K562 (cell line): ENCODE data around the gene CASKIN1. TPM values are rescaled to one million over a fixed set of nuclear protein-coding genes. Genes with fewer than 3 reads are reported as not detected.

Source experiments
- CHD1 ChIP-seq: fragments of 200-600 bp; sonication (generic); IDR thresholded peaks from one replicate; pipeline ENCODE4 v1.6.1; 2012; ENCODE audit warnings: mild to moderate bottlenecking, moderate library complexity, low read length, inconsistent platforms
- DDX20 ChIP-seq: fragments of 450-650 bp; IDR thresholded peaks from 2 replicates; pipeline ENCODE4 v1.6.1; 2016; ENCODE audit warnings: missing genetic modification characterization, low read depth, mild to moderate bottlenecking, missing compliant biosample characterization, moderate library complexity
- GABPB1 ChIP-seq: sonication (generic); formaldehyde crosslinking; IDR thresholded peaks from 2 replicates; pipeline ENCODE4 v1.8.0; 2022; ENCODE audit warnings: mild to moderate bottlenecking, missing genetic modification reagents
- GTF2A2 ChIP-seq: IDR thresholded peaks from 2 replicates; pipeline ENCODE4 v1.6.1; 2016; ENCODE audit warnings: mild to moderate bottlenecking, missing genetic modification characterization, missing compliant biosample characterization
- HDAC1 ChIP-seq, 2 experiments: fragments of 450-650 bp; IDR thresholded peaks; 2 replicates each; pipeline ENCODE4 v1.6.1; 2016 to 2017; ENCODE audit warnings: inconsistent platforms in 1 of 2, mild to moderate bottlenecking in 1 of 2, moderate library complexity in 1 of 2
- LEF1 ChIP-seq: fragments of 450-650 bp; IDR thresholded peaks from 2 replicates; pipeline ENCODE4 v1.6.1; 2016; ENCODE audit warnings: mild to moderate bottlenecking
- NFRKB ChIP-seq: fragments of 450-650 bp; IDR thresholded peaks from 2 replicates; pipeline ENCODE4 v1.6.1; 2016; ENCODE audit warnings: low read depth
- PHTF2 ChIP-seq: fragments of 250-450 bp; sonication (Bioruptor Pico); IDR thresholded peaks from 2 replicates; pipeline ENCODE4 v1.5.0; 2021; ENCODE audit warnings: mild to moderate bottlenecking
- PRMT5 ChIP-seq: sonication (generic); formaldehyde crosslinking; IDR thresholded peaks from 2 replicates; pipeline ENCODE4 v1.5.0; 2020; ENCODE audit warnings: missing genetic modification reagents
- SETDB1 ChIP-seq: IDR thresholded peaks from one replicate; pipeline ENCODE4 v1.6.1; 2012; ENCODE audit warnings: low read length, control low read depth, inconsistent platforms
- TRIM24 ChIP-seq, 2 experiments: fragments of 450-650 bp; IDR thresholded peaks; 2 replicates each; pipeline ENCODE4 v1.6.1; 2016
- ZNF644 ChIP-seq: fragments of 200-800 bp; sonication (Bioruptor generic); IDR thresholded peaks from 2 replicates; pipeline ENCODE4 v1.6.1; 2016; ENCODE audit warnings: low read depth, missing genetic modification characterization, missing compliant biosample characterization
- polyA plus RNA-seq, 8 experiments: library from polyadenylated mRNA; depleted of rRNA in 4 of 8; stranded (reverse) in 5 of 8; unstranded in 3 of 8; fragments of >200 nt; fragmentation: Nextera tagmentation in 2 of 8; fragmentation: Illumina TruSeq in 1 of 8; extraction: Ambion mirVana in 2 of 8; extraction: Trizol in 1 of 8; gene quantifications; 2 replicates each; pipeline versions ENCODE4 v1.2.1 to v1.2.3, GENCODE V29; 2011 to 2014; ENCODE audit warnings: inconsistent platforms in 1 of 8, missing spikeins in 1 of 8
- total RNA-seq, 7 experiments: library from RNA; depleted of rRNA in 6 of 7; stranded (reverse); fragments of >200 nt in 6 of 7; fragmentation: Illumina TruSeq in 2 of 7; extraction: Trizol in 2 of 7; gene quantifications; 2 replicates each; pipeline versions ENCODE4 v1.2.1 to v1.2.3, GENCODE V29; 2011 to 2021; ENCODE audit warnings: low replicate concordance in 1 of 7
- TF ChIP-seq, protein P1 (sequence below), 2 experiments: fragments of 450-650 bp; IDR thresholded peaks; 2 replicates each; pipeline ENCODE4 v1.6.1; 2016; ENCODE audit warnings: mild to moderate bottlenecking in 2 of 2, borderline replicate concordance in 1 of 2, low read depth in 1 of 2, moderate library complexity in 1 of 2
- TF ChIP-seq, protein P2 (sequence below): sonication (generic); formaldehyde crosslinking; IDR thresholded peaks from 2 replicates; pipeline ENCODE4 v1.8.0; 2022; ENCODE audit warnings: mild to moderate bottlenecking, missing genetic modification reagents
- TF ChIP-seq, protein P3 (sequence below): sonication (generic); formaldehyde crosslinking; IDR thresholded peaks from 2 replicates; pipeline ENCODE4 v1.8.0; 2022; ENCODE audit warnings: mild to moderate bottlenecking, missing genetic modification reagents
- TF ChIP-seq, protein P4 (sequence below): fragments of 250-450 bp; sonication (Bioruptor Pico); IDR thresholded peaks from 2 replicates; pipeline ENCODE4 v1.6.1; 2021; ENCODE audit warnings: mild to moderate bottlenecking

CASKIN1 gene
- total and polyA plus RNA-seq, 9 of the 15 experiments (the other 6 are each of a cell fraction or from before 2014, with no cell fraction given) = 0.15 to 4.5 (median 1.5) TPM; not detected in 2

DNA sequence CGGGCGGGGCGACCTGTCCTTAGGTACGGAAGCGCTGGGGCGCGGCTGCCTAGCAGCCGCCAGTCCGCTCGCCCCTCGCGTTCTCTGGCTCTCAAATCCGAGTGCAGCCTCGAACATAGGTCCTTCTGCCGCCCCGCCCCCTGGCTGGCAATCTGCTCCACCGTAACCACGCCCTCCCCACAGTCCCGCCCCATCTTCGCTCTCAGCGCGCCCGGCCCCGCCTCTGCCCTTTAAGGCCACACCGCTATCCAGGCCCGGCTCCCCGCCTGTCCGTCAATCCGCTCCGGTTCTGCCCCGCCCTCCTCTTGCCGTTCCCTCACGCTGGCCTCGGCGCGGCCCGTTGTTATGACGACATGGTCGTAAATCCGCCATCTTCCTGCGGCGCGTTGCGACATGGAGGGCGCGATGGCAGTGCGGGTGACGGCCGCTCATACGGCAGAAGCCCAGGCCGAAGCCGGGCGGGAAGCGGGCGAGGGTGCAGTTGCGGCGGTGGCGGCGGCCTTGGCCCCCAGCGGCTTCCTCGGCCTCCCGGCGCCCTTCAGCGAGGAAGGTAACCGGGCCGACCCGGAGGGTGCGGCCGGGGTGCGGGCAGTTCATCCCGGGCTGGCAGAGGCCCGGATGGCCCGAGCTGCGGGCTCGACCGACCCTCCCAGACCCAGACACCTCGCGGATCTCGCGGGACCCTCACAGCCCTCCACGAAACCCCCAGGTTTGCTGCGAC lies 27.0 kb upstream of the CASKIN1 start, which contains the start of gene E4F1 (continued):
- TF ChIP-seq, protein P1, sequence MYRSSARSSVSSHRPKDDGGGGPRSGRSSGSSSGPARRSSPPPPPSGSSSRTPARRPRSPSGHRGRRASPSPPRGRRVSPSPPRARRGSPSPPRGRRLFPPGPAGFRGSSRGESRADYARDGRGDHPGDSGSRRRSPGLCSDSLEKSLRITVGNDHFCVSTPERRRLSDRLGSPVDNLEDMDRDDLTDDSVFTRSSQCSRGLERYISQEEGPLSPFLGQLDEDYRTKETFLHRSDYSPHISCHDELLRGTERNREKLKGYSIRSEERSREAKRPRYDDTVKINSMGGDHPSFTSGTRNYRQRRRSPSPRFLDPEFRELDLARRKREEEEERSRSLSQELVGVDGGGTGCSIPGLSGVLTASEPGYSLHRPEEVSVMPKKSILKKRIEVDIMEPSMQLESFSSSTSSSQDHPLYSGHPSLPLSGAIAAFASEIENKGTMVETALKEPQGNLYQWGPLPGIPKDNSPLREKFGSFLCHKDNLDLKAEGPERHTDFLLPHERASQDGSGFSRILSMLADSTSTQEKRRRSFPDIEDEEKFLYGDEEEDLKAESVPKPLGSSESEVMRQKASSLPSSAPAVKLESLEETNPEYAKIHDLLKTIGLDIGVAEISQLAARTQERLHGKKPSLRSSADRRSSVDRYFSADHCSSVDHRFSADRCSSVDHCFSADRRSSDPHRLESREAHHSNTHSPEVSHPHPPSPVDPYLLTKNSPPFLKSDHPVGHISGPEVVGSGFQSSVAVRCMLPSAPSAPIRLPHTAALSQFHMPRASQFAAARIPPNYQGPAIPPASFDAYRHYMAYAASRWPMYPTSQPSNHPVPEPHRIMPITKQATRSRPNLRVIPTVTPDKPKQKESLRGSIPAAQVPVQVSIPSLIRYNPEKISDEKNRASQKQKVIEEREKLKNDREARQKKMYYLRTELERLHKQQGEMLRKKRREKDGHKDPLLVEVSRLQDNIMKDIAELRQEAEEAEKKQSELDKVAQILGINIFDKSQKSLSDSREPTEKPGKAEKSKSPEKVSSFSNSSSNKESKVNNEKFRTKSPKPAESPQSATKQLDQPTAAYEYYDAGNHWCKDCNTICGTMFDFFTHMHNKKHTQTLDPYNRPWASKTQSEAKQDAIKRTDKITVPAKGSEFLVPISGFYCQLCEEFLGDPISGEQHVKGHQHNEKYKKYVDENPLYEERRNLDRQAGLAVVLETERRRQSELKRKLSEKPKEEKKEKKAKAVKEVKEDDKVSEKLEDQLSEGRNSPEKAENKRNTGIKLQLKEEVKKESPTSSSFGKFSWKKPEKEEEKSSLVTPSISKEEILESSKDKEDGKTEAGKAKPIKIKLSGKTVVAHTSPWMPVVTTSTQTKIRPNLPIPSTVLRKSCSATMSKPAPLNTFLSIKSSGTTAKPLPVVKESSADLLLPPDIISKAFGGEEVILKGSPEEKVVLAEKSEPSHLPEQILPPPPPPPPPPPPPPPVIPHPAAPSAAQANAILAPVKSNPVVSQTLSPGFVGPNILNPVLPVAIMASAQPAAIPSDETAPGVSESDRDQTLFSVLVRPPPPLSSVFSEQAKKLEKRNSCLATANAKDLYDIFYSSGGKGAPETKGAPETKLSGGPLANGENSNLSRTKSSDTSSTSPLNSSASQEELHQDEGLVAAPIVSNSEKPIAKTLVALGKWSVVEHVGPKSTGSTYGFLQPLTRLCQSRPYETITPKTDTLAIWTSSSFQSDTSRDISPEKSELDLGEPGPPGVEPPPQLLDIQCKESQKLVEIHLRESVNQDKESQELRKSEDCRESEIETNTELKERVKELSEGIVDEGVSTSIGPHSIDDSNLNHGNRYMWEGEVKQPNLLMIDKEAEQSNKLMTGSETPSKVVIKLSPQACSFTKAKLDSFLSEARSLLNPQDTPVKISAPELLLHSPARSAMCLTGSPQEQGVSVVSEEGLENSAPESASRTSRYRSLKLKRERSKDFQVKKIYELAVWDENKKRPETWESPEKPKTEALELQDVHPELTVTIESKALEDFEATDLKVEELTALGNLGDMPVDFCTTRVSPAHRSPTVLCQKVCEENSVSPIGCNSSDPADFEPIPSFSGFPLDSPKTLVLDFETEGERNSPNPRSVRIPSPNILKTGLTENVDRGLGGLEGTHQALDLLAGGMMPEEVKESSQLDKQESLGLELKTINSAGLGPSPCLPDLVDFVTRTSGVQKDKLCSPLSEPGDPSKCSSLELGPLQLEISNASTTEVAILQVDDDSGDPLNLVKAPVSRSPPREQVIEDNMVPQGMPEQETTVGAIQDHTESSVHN (IDR thresholded peaks at IDR 0.05; ENCODE audit: borderline replicate concordance in 1 of 2, low read depth in 1 of 2) = no peak
- TF ChIP-seq, protein P2, sequence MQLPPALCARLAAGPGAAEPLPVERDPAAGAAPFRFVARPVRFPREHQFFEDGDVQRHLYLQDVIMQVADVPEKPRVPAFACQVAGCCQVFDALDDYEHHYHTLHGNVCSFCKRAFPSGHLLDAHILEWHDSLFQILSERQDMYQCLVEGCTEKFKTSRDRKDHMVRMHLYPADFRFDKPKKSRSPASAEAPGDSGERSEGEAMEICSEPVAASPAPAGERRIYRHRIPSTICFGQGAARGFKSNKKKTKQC (CRISPR knock-in tag) = 0 out of 2 replicates have a peak, but pooled peaks have one; percentile 51
- no peak for TF ChIP-seq TRIM24 (IDR thresholded peaks at IDR 0.05)
- no peak for TF ChIP-seq PHTF2 (CRISPR knock-in tag)
- TF ChIP-seq SETDB1 = no peak
- TF ChIP-seq, protein P3, sequence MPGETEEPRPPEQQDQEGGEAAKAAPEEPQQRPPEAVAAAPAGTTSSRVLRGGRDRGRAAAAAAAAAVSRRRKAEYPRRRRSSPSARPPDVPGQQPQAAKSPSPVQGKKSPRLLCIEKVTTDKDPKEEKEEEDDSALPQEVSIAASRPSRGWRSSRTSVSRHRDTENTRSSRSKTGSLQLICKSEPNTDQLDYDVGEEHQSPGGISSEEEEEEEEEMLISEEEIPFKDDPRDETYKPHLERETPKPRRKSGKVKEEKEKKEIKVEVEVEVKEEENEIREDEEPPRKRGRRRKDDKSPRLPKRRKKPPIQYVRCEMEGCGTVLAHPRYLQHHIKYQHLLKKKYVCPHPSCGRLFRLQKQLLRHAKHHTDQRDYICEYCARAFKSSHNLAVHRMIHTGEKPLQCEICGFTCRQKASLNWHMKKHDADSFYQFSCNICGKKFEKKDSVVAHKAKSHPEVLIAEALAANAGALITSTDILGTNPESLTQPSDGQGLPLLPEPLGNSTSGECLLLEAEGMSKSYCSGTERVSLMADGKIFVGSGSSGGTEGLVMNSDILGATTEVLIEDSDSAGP (CRISPR knock-in tag) = peak; percentile 44; the same call in 1 of the 2 replicates
- TF ChIP-seq NFRKB = no peak
- TF ChIP-seq, protein P4, sequence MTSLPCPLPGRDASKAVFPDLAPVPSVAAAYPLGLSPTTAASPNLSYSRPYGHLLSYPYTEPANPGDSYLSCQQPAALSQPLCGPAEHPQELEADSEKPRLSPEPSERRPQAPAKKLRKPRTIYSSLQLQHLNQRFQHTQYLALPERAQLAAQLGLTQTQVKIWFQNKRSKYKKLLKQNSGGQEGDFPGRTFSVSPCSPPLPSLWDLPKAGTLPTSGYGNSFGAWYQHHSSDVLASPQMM (CRISPR knock-in tag) = no peak
- TF ChIP-seq PRMT5 = no peak
- TF ChIP-seq GABPB1 = peak; percentile 73; the same call in 1 of the 2 replicates
- no peak for TF ChIP-seq GTF2A2 (tag)
- TF ChIP-seq HDAC1 (IDR thresholded peaks at IDR 0.05) = peak in 1 of 2 experiments; percentile 83; a peak in 2 of 4 replicates
- no peak for TF ChIP-seq LEF1
- TF ChIP-seq CHD1 = no peak
- TF ChIP-seq ZNF644 (tag) = no peak
- TF ChIP-seq DDX20 = no peak
